CD4-positive, alpha-beta memory T cell (primary cell): Measurements from ENCODE around the gene SQOR. TPM values are rescaled to one million over a fixed set of nuclear protein-coding genes. Genes with fewer than 3 reads are reported as not detected.

Experiments used
- CTCF ChIA-PET: fragments of 350-600 bp; sonication (Branson Sonifier 250); formaldehyde crosslinking; loops from one replicate; lab custom pipeline; 2021; ENCODE audit warnings: inconsistent platforms; ENCODE audit not compliant: partially characterized antibody; lab: Charles Lee
- POLR2A ChIA-PET: fragments of 350-600 bp; sonication (Branson Sonifier 250); formaldehyde crosslinking; loops from one replicate; lab custom pipeline; 2021; ENCODE audit not compliant: partially characterized antibody; lab: Charles Lee
- DNase-seq, 5 donors: peaks; one replicate each; pipeline versions ENCODE4 v3.0.0 to v3.0.0-alpha.2; 2020 to 2022; ENCODE audit warnings: mixed read lengths in 1 of 5
- H3K27ac ChIP-seq: one replicate; pipeline ENCODE4 v1.7.0; 2013; ENCODE audit warnings: low read depth, low read length
- H3K27me3 ChIP-seq: 2 replicates; pipeline ENCODE4 v1.7.0; 2013; ENCODE audit warnings: mild to moderate bottlenecking, low read length, moderate library complexity; ENCODE audit not compliant: insufficient read depth
- H3K36me3 ChIP-seq: 2 replicates; pipeline ENCODE4 v1.7.0; 2013; ENCODE audit warnings: mild to moderate bottlenecking, low read length, moderate library complexity; ENCODE audit not compliant: insufficient read depth
- H3K4me1 ChIP-seq: 2 replicates; pipeline ENCODE4 v1.7.0; 2013; ENCODE audit warnings: mild to moderate bottlenecking, low read length, moderate library complexity; ENCODE audit not compliant: insufficient read depth
- H3K4me3 ChIP-seq, 2 donors: one replicate each; pipeline ENCODE4 v1.7.0; 2013; ENCODE audit warnings: low read length in 2 of 2, mild to moderate bottlenecking in 1 of 2
- H3K9me3 ChIP-seq, 2 donors: one replicate each; pipeline ENCODE4 v1.7.0; 2013; ENCODE audit warnings: low read length in 2 of 2, control low read depth in 1 of 2; ENCODE audit not compliant: control insufficient read depth in 1 of 2
- H3K27ac Mint-ChIP-seq, 7 donors: one replicate each; pipeline ENCODE4 v1.8.0; 2020 to 2021; ENCODE audit warnings: mixed read lengths in 7 of 7, mild to moderate bottlenecking in 6 of 7, inconsistent platforms in 3 of 7, moderate library complexity in 3 of 7
- H3K27me3 Mint-ChIP-seq, 2 donors: one replicate each; pipeline ENCODE4 v1.8.0; 2020 to 2021; ENCODE audit warnings: mixed read lengths in 2 of 2
- H3K36me3 Mint-ChIP-seq, 2 donors: one replicate each; pipeline ENCODE4 v1.8.0; 2020 to 2021; ENCODE audit warnings: mixed read lengths in 2 of 2, inconsistent platforms in 1 of 2, mild to moderate bottlenecking in 1 of 2
- H3K4me1 Mint-ChIP-seq, 4 donors: one replicate each; pipeline ENCODE4 v1.8.0; 2020 to 2021; ENCODE audit warnings: mixed read lengths in 4 of 4, mild to moderate bottlenecking in 1 of 4
- H3K4me3 Mint-ChIP-seq, 8 donors: one replicate each; pipeline ENCODE4 v1.8.0; 2020 to 2021; ENCODE audit warnings: mixed read lengths in 8 of 8, mild to moderate bottlenecking in 7 of 8, moderate library complexity in 6 of 8, inconsistent platforms in 3 of 8
- H3K9me3 Mint-ChIP-seq, 8 donors: one replicate each; pipeline ENCODE4 v1.8.0; 2020 to 2021; ENCODE audit warnings: mixed read lengths in 8 of 8, mild to moderate bottlenecking in 5 of 8, inconsistent platforms in 3 of 8, moderate library complexity in 1 of 8
- intact Hi-C: fragments of 100-400 bp; cut with micrococcal nuclease; formaldehyde crosslinking; loops from one replicate; pipeline ENCODE4 v1.15.1; 2023
- polyA plus RNA-seq, 2 donors: library from polyadenylated mRNA; unstranded; fragments of 300-500 nt; fragmentation: Illumina TruSeq; gene quantifications; one replicate each; pipeline ENCODE4 v1.2.3, GENCODE V29; 2021
- total RNA-seq, 2 experiments: library from RNA; stranded (reverse); gene quantifications; one replicate each; pipeline ENCODE4 v1.2.3, GENCODE V29; 2021

The SQOR gene
- total and polyA plus RNA-seq, 4 experiments from 2014 or later: 47.9 to 183 (median 84.6) TPM

GRCh38 chr15:45604326-45604725 is 30.5 kb upstream of the SQOR start:
- ChIA-PET CTCF (interaction anchor here (2.0 kb wide), 1 partner anchor 10 kb away, joined by 5 read pairs; no protein-coding TSS in a partner anchor), POLR2A (no interaction called here)
- Mint-ChIP-seq H3K4me1 (peaks cover 0 to 13% (median 3%) of the 10 kb centered on the region in 4 donors), H3K27me3 (no peaks in the 10 kb centered on the region), H3K27ac (peak overlapping the region in 3 of 7 donors; percentile 12 to 15 (median 15)), H3K9me3 (no peaks in the 10 kb centered on the region), H3K4me3 (no peak overlapping the region), H3K36me3 (peaks cover 15 to 36% of the 10 kb centered on the region in 2 donors)
- DNase-seq: no peak
- H3K9me3 ChIP-seq: no peaks in the 10 kb centered on the region
- intact Hi-C loops: no loop called here
- no peak overlapping the region for H3K4me3 ChIP-seq
- peaks cover 9% of the 10 kb centered on the region for H3K36me3 ChIP-seq
- no peaks in the 10 kb centered on the region for H3K4me1 ChIP-seq
- H3K27me3 ChIP-seq: no peaks in the 10 kb centered on the region
- no peak overlapping the region for H3K27ac ChIP-seq

DNA sequence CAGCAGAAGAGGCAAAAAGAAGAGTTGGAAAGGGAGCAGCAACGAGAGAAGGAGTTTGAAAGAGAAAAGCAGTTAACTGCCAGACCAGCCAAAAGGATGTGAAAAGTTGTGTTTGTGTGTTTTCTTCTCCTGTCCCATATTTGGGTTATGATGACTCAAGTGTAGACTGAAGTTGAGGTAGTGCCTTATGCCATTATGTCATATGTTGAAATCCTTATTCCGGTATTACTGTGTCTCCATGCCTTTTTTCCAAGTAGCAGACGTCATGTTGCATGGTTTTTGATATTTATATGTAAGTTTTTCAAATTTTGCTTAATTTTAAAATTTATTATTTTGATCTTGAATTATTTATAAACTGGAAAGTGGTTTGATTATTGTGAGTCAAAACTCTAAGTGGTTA is 28.4 kb upstream of the SQOR start:
- Mint-ChIP-seq H3K36me3 (peaks cover 16 to 28% of the 10 kb centered on the region in 2 donors), H3K9me3 (no peaks in the 10 kb centered on the region), H3K27ac (peak overlapping the region in 1 of 7 donors; percentile 81), H3K4me3 (no peak overlapping the region), H3K4me1 (peaks cover 0 to 6% (median under 1%) of the 10 kb centered on the region in 4 donors), H3K27me3 (no peaks in the 10 kb centered on the region)
- intact Hi-C loops: no loop called here
- Histone ChIP-seq H3K9me3 (no peaks in the 10 kb centered on the region), H3K4me3 (no peak overlapping the region), H3K36me3 (peaks cover 9% of the 10 kb centered on the region), H3K4me1 (no peaks in the 10 kb centered on the region), H3K27me3 (no peaks in the 10 kb centered on the region), H3K27ac (no peak overlapping the region)
- CTCF ChIA-PET: interaction anchor here (1.0 to 1.9 kb wide), 3 partner anchors 8 to 176 kb away, joined by 4 to 6 read pairs (median 5); no protein-coding TSS in a partner anchor
- POLR2A ChIA-PET: no interaction called here
- no peak for DNase-seq

DNA sequence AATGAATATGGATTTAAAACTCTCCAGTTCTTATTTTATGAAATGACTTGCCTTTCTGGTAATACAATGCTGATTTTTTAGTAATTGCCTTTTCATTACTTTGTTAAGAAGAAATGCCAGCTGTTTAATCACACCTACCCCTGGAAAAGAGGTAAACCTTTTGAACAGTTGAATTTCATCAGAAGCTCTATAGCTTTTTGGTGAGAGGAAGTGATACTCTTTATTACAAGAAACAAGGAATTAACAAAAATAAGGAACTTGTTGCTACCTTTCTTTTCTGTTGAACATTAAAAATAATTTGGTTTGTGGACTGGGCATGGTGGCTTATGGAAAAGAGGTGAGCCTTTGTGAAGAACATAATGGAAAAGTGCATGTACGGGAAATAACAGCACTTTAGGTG is 28.0 kb upstream of the SQOR start:
- H3K4me3 Mint-ChIP-seq: no peak overlapping the region
- intact Hi-C loops: no loop called here
- no peaks in the 10 kb centered on the region for H3K27me3 Mint-ChIP-seq
- H3K36me3 ChIP-seq: peaks cover 9% of the 10 kb centered on the region
- H3K4me3 ChIP-seq: no peak overlapping the region
- H3K27ac Mint-ChIP-seq: no peak overlapping the region
- no peak for DNase-seq
- ChIA-PET CTCF (interaction anchor here (1.4 to 1.9 kb wide), 3 partner anchors 12 to 176 kb away, joined by 3 to 6 read pairs (median 5); no protein-coding TSS in a partner anchor), POLR2A (no interaction called here)
- H3K4me1 Mint-ChIP-seq: peaks cover 0 to 6% (median under 1%) of the 10 kb centered on the region in 4 donors
- peaks cover 16 to 28% of the 10 kb centered on the region in 2 donors for H3K36me3 Mint-ChIP-seq
- H3K27me3 ChIP-seq: no peaks in the 10 kb centered on the region
- no peaks in the 10 kb centered on the region for H3K4me1 ChIP-seq
- H3K27ac ChIP-seq: no peak overlapping the region
- no peaks in the 10 kb centered on the region for H3K9me3 ChIP-seq
- H3K9me3 Mint-ChIP-seq: no peaks in the 10 kb centered on the region

- H3K36me3 Mint-ChIP-seq: peaks cover 11 to 14% of the 10 kb centered on the region in 2 donors
- Histone ChIP-seq H3K4me1 (no peaks in the 10 kb centered on the region), H3K4me3 (no peak overlapping the region), H3K36me3 (peaks cover 9% of the 10 kb centered on the region), H3K27ac (no peak overlapping the region), H3K27me3 (no peaks in the 10 kb centered on the region), H3K9me3 (no peaks in the 10 kb centered on the region)
- POLR2A ChIA-PET: no interaction called here
- no peak overlapping the region for H3K4me3 Mint-ChIP-seq
- H3K27ac Mint-ChIP-seq: no peak overlapping the region
- no peak for DNase-seq
- no peaks in the 10 kb centered on the region for H3K4me1 Mint-ChIP-seq
- CTCF ChIA-PET: interaction anchor here (0.7 to 4.1 kb wide), 8 partner anchors 9 to 180 kb away, joined by 3 to 82 read pairs (median 4); partner anchors contain the start of genes BLOC1S6 and SQOR
- H3K27me3 Mint-ChIP-seq: no peaks in the 10 kb centered on the region
- no peaks in the 10 kb centered on the region for H3K9me3 Mint-ChIP-seq
- intact Hi-C loops: loop anchor here (5.0 kb wide), 1 partner anchor 484 kb away; the partner anchor contains the start of genes DUOX1 and DUOXA1
These were observed 23.5 kb upstream of the SQOR start for GRCh38 chr15:45611305-45611704.

DNA sequence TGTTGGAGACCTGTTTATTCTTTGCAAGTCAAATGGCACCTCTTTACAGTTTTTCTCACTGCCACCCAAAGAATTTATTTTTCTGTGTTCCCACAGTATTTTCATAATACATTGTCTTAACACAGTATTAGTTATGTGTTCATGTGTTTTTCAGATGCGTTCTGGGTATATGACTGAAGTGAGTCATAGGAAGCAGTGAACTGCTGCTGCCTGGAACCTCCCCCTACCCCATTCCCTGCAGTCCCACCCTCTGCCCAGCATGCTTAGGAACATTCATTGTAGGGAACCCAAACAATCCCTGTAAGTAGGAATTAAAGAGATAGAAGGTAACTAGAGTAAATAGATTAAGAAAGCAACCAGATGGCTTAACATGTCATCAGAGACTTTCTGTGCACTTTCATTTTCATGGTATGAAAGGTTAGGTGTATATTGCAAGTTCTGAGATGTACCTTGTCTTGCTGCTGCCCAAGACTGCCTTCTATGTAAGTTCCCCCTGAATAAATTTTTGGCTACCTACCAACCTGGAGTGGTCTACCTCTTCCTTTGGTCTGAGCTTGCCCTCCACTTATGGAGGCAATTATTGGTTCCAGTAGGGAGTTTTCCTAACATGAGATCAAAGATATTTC is 21.9 kb upstream of the SQOR start:
- H3K27me3 ChIP-seq: no peaks in the 10 kb centered on the region
- DNase-seq: no peak
- Mint-ChIP-seq H3K36me3 (peaks cover 4 to 8% of the 10 kb centered on the region in 2 donors), H3K27me3 (no peaks in the 10 kb centered on the region), H3K9me3 (no peaks in the 10 kb centered on the region), H3K4me3 (no peak overlapping the region), H3K27ac (peak overlapping the region in 2 of 7 donors; percentile 2 to 22), H3K4me1 (no peaks in the 10 kb centered on the region)
- H3K9me3 ChIP-seq: no peaks in the 10 kb centered on the region
- no peak overlapping the region for H3K27ac ChIP-seq
- H3K4me3 ChIP-seq: no peak overlapping the region
- intact Hi-C loops: loop anchor here (5.0 kb wide), 1 partner anchor 486 kb away; the partner anchor contains the start of genes DUOX1 and DUOXA1
- no peaks in the 10 kb centered on the region for H3K4me1 ChIP-seq
- H3K36me3 ChIP-seq: peaks cover 4% of the 10 kb centered on the region
- CTCF ChIA-PET: interaction anchor here (0.7 to 4.1 kb wide), 13 partner anchors 18 to 495 kb away, joined by 3 to 82 read pairs (median 5); partner anchors contain the start of gene BLOC1S6
- POLR2A ChIA-PET: interaction anchor here (1.0 kb wide), 1 partner anchor 25 kb away, joined by 4 read pairs; the partner anchor contains the start of gene BLOC1S6

- Histone ChIP-seq H3K36me3 (no peaks in the 10 kb centered on the region), H3K4me3 (no peak overlapping the region), H3K27ac (no peak overlapping the region), H3K27me3 (no peaks in the 10 kb centered on the region), H3K4me1 (no peaks in the 10 kb centered on the region), H3K9me3 (no peaks in the 10 kb centered on the region)
- H3K27ac Mint-ChIP-seq: no peak overlapping the region
- POLR2A ChIA-PET: no interaction called here
- intact Hi-C loops: no loop called here
- CTCF ChIA-PET: interaction anchor here (2.2 to 2.4 kb wide), 2 partner anchors 160 to 186 kb away, joined by 5 to 7 read pairs; no protein-coding TSS in a partner anchor
- no peaks in the 10 kb centered on the region for H3K9me3 Mint-ChIP-seq
- no peaks in the 10 kb centered on the region for H3K27me3 Mint-ChIP-seq
- H3K4me1 Mint-ChIP-seq: no peaks in the 10 kb centered on the region
- H3K36me3 Mint-ChIP-seq: no peaks in the 10 kb centered on the region
- no peak for DNase-seq
- H3K4me3 Mint-ChIP-seq: no peak overlapping the region
These were observed 17.9 kb upstream of the SQOR start for GRCh38 chr15:45616901-45617323.

DNA sequence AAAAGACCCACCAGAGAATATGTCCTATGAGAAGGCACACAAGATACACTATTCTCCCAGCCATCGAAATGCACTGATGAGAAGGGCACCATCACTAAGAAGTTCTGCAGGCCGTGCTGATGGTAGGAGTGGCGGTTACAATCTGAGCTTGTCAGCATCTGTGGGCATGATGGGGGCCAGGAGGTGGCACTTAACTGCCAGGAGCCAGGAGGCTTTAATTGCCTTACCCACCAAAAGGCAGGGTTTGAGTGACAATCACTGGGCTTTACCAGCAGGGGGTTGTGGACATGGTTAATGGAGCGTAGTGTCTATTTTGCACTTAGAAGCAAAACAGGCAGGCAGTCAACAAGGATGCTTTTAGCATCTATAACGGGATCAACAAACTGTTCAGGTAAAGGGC is 16.0 kb upstream of the SQOR start:
- H3K4me1 Mint-ChIP-seq: no peaks in the 10 kb centered on the region
- Histone ChIP-seq H3K36me3 (no peaks in the 10 kb centered on the region), H3K4me1 (no peaks in the 10 kb centered on the region), H3K4me3 (no peak overlapping the region), H3K27me3 (no peaks in the 10 kb centered on the region), H3K27ac (no peak overlapping the region), H3K9me3 (no peaks in the 10 kb centered on the region)
- ChIA-PET POLR2A (no interaction called here), CTCF (no interaction called here)
- no peak overlapping the region for H3K4me3 Mint-ChIP-seq
- H3K27me3 Mint-ChIP-seq: no peaks in the 10 kb centered on the region
- intact Hi-C loops: no loop called here
- H3K27ac Mint-ChIP-seq: peak overlapping the region in 2 of 7 donors; percentile 36 to 62
- no peaks in the 10 kb centered on the region for H3K36me3 Mint-ChIP-seq
- DNase-seq: no peak
- peaks cover 0 to 8% (median under 1%) of the 10 kb centered on the region in 8 donors for H3K9me3 Mint-ChIP-seq
